ENCODE results near the gene PKIB.

PKIB gene

GRCh38 chr6:122669868-122670267, 59.7 kb downstream of the PKIB start:
- peaks cover 11% of the 10 kb centered on the region for H3K4me1 ChIP-seq (ENCODE audit: low read length)
- no peak for TF ChIP-seq EZH2phosphoT487 (IDR thresholded peaks at IDR 0.05; ENCODE audit: low read depth)
- no peak for TF ChIP-seq CTCF (IDR thresholded peaks at IDR 0.05; ENCODE audit: low read depth, low read length)
- H4K20me1 ChIP-seq (ENCODE audit: insufficient read depth, low read length): no peaks in the 10 kb centered on the region
- no peaks in the 10 kb centered on the region for H3K27me3 ChIP-seq (ENCODE audit: low read depth, low read length)
- H3K27ac ChIP-seq (ENCODE audit: low read length): no peak overlapping the region
- no peaks in the 10 kb centered on the region for H3K79me2 ChIP-seq (ENCODE audit: low read length)
- no peak overlapping the region for H2AFZ ChIP-seq (ENCODE audit: low read depth, low read length)
- no peaks in the 10 kb centered on the region for H3K9me3 ChIP-seq (ENCODE audit: insufficient read depth, low read length)
- no peak overlapping the region for H3K4me3 ChIP-seq (ENCODE audit: low read length)
- H3K4me2 ChIP-seq (ENCODE audit: low read length): no peak overlapping the region
- H3K9ac ChIP-seq (ENCODE audit: low read length): no peak overlapping the region
- H3K36me3 ChIP-seq (replicated peaks; ENCODE audit: low read depth, low read length): no peaks in the 10 kb centered on the region

GRCh38 chr6:122671251-122671650, 61.0 kb downstream of the PKIB start:
- Histone ChIP-seq H3K4me2 (ENCODE audit: low read length) (no peak overlapping the region), H3K27ac (ENCODE audit: low read length) (no peak overlapping the region), H3K4me1 (ENCODE audit: low read length) (peaks cover 11% of the 10 kb centered on the region), H2AFZ (ENCODE audit: low read depth, low read length) (no peak overlapping the region), H3K36me3 (replicated peaks; ENCODE audit: low read depth, low read length) (no peaks in the 10 kb centered on the region), H3K27me3 (ENCODE audit: low read depth, low read length) (no peaks in the 10 kb centered on the region), H3K4me3 (ENCODE audit: low read length) (no peak overlapping the region), H4K20me1 (ENCODE audit: insufficient read depth, low read length) (no peaks in the 10 kb centered on the region), H3K79me2 (ENCODE audit: low read length) (no peaks in the 10 kb centered on the region), H3K9me3 (ENCODE audit: insufficient read depth, low read length) (no peaks in the 10 kb centered on the region), H3K9ac (ENCODE audit: low read length) (no peak overlapping the region)
- TF ChIP-seq CTCF (IDR thresholded peaks at IDR 0.05; ENCODE audit: low read depth, low read length): no peak
- TF ChIP-seq EZH2phosphoT487 (IDR thresholded peaks at IDR 0.05; ENCODE audit: low read depth): no peak

- H3K36me3 ChIP-seq (replicated peaks; ENCODE audit: low read depth, low read length): no peaks in the 10 kb centered on the region
- no peak overlapping the region for H3K4me3 ChIP-seq (ENCODE audit: low read length)
- no peak for TF ChIP-seq EZH2phosphoT487 (IDR thresholded peaks at IDR 0.05; ENCODE audit: low read depth)
- no peak for TF ChIP-seq CTCF (IDR thresholded peaks at IDR 0.05; ENCODE audit: low read depth, low read length)
- no peak overlapping the region for H3K27ac ChIP-seq (ENCODE audit: low read length)
- H2AFZ ChIP-seq (ENCODE audit: low read depth, low read length): no peak overlapping the region
- H3K27me3 ChIP-seq (ENCODE audit: low read depth, low read length): no peaks in the 10 kb centered on the region
- no peaks in the 10 kb centered on the region for H3K79me2 ChIP-seq (ENCODE audit: low read length)
- no peak overlapping the region for H3K9ac ChIP-seq (ENCODE audit: low read length)
- no peaks in the 10 kb centered on the region for H4K20me1 ChIP-seq (ENCODE audit: insufficient read depth, low read length)
- peaks cover 11% of the 10 kb centered on the region for H3K4me1 ChIP-seq (ENCODE audit: low read length)
- no peaks in the 10 kb centered on the region for H3K9me3 ChIP-seq (ENCODE audit: insufficient read depth, low read length)
- H3K4me2 ChIP-seq (ENCODE audit: low read length): peak overlapping the region; percentile 8; the same call in 1 of the 2 replicates
These were observed 63.2 kb downstream of the PKIB start for GRCh38 chr6:122673343-122673961.

GRCh38 chr6:122676146-122676545, 65.9 kb downstream of the PKIB start:
- no peaks in the 10 kb centered on the region for H3K79me2 ChIP-seq (ENCODE audit: low read length)
- H3K9ac ChIP-seq (ENCODE audit: low read length): no peak overlapping the region
- no peak overlapping the region for H2AFZ ChIP-seq (ENCODE audit: low read depth, low read length)
- no peak overlapping the region for H3K27ac ChIP-seq (ENCODE audit: low read length)
- peaks cover 11% of the 10 kb centered on the region for H3K4me1 ChIP-seq (ENCODE audit: low read length)
- no peaks in the 10 kb centered on the region for H3K9me3 ChIP-seq (ENCODE audit: insufficient read depth, low read length)
- no peak overlapping the region for H3K4me3 ChIP-seq (ENCODE audit: low read length)
- H3K36me3 ChIP-seq (replicated peaks; ENCODE audit: low read depth, low read length): no peaks in the 10 kb centered on the region
- no peak overlapping the region for H3K4me2 ChIP-seq (ENCODE audit: low read length)
- no peak for TF ChIP-seq EZH2phosphoT487 (IDR thresholded peaks at IDR 0.05; ENCODE audit: low read depth)
- TF ChIP-seq CTCF (IDR thresholded peaks at IDR 0.05; ENCODE audit: low read depth, low read length): no peak
- H3K27me3 ChIP-seq (ENCODE audit: low read depth, low read length): no peaks in the 10 kb centered on the region
- no peaks in the 10 kb centered on the region for H4K20me1 ChIP-seq (ENCODE audit: insufficient read depth, low read length)
